ENCODE measurements around the gene ADAM12.

DNA sequence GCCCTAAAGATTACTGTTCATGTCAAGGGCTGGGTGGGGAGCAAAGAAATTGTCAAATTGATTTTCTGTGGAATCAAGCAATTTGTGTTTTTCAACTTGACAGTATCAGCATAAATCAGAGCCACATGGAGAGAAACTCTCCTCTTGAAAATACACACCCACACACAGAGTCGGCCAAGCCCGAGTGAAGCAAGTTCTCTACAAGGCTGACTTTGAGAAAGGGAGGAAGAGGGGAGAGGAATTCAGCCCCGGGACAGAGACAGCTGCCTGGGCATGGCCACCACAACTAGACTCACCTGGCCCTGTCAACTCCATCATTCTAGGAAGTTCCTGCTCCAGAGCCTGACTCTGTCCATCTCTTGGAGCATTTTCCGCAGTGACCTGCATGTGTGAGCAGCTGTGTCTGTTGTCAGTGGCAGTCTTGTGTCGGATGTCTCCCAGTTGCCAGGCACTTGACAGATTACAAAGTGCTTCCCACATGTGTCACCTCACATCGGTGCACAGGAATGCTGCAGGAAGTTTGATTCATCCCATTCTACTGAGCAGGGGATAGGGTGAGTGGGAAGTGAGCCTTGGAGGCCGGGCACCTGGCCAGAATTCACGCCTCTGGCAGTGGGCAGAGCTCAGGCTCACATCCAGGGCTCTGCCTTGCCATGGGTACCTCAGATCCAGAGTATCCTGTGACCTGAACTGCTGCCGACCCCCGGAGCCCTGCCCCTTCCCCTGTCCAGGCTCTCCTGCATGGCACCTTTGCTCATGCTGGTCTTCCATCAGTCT is 37.9 kb downstream of the ADAM12 start:
- no peak for TF ChIP-seq EZH2phosphoT487 (IDR thresholded peaks at IDR 0.05; ENCODE audit: borderline replicate concordance)
- TF ChIP-seq CTCF (conservative IDR thresholded peaks at IDR 0.05; ENCODE audit: low read length) = no peak

All from Loucy (cell line).